Measurements from ENCODE around the gene TRPM8.

TRPM8 gene

DNA sequence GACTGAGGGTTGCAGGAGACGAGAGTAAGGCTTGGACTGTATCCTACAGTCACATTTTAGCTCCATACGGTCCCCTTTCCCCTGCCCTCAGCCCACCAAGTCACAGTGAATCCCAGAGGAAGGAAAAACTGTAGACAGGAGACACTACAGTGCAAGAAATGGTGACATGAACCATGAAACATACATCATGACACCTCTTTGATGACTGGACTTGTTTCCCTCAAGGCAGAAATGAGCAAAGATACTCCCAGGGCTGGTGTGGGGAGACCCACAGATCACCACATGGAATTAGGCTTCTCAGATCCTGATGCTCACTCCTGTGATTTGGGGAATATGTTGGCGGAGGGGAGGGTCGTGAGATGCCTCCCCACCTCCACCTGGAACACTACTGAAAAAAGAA, 85.1 kb downstream of the TRPM8 start:
- no peak for DNase-seq (ENCODE audit: low read depth)

GRCh38 chr2:234003972-234004617, 86.9 kb downstream of the TRPM8 start:
- no peak for DNase-seq (ENCODE audit: low read depth)

DNA sequence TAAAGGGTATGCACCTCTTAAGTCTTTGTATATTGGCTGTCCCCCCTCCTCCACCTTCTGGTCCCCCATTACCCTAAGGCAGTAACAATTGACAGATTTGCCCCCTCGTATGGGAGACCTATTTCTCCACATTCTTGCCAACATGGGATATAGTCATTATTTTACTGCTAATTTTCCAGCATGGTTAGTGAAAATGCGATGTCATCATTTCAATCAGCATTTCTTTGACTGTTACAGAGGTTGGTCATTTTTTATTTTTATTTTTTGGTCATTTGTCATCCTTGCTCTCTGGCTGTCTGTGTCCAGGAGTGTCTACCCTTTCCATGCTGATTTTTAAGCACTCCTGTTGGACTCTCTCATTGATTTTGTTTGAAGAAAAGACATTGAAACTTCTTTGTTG, 88.0 kb downstream of the TRPM8 start:
- DNase-seq (ENCODE audit: low read depth), result no peak

- DNase-seq (ENCODE audit: low read depth), result no peak
Observed at GRCh38 chr2:234006501-234006900, 89.3 kb downstream of the TRPM8 start.

- no peak for DNase-seq (ENCODE audit: low read depth)
Observed at GRCh38 chr2:234014427-234014826, 97.3 kb downstream of the TRPM8 start.

- DNase-seq (ENCODE audit: low read depth), result no peak
Observed at GRCh38 chr2:234015861-234016260, 98.7 kb downstream of the TRPM8 start.

- no peak for DNase-seq (ENCODE audit: low read depth)
Observed at GRCh38 chr2:234019896-234020295, 102.7 kb downstream of the TRPM8 start.

DNA sequence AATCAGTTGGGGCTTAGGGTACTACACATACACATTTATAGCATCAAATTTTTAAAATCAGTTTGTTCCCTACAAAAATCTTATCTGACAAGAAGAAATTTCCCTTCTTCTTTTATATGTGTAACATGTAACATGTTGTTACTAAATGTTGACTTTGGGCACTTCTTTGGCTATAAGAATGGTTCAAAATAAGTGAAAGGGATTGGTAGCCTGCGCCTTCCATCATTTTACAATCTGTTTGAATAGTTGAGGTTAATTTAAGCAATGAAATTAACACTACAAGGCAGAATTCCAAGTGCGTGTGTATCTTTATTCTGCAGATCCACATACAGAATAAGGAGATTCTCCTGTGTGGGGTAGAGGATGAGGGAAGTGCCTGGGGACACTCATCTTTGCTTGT, 103.2 kb downstream of the TRPM8 start:
- no peak for DNase-seq (ENCODE audit: low read depth)

DNA sequence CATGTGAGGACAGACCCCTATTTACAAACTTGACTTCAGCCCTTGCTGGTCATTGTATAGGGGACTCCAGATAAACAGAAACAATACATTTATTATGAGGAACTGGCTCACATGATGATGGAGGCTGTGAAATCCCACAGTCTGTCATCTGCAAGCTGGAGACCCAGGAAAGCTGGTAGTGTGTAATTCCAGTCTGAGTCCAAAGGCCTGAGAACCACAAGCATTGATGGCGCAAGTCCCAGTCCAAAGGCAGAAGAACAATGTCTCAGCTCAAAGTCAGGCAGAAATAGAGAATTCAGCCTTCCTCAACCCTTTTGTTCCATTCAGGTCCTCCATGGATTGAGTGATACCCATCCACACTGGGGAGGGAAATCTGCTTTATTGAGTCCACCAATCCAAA, 105.3 kb downstream of the TRPM8 start:
- no peak for DNase-seq (ENCODE audit: low read depth)

DNA sequence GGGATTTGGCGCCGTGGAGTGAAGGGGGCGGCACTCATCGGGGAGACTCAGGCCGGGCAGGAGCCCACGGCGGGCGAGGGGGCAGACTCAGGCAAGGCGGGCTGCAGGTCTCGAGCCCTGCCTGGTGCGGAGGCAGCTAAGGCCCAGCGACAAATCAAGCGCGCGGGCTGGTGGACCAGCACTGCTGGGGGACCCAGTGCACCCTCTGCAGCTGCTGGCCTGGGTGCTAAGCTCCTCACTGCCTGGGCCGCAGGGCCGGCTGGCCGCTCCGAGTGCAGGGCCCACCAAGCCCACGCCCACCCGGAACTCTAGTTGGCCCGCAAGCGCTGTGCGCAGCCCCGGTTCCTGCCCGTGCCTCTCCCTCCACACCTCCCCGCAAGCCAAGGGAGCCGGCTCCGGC, 107.1 kb downstream of the TRPM8 start:
- DNase-seq (ENCODE audit: low read depth), result no peak

- no peak for DNase-seq (ENCODE audit: low read depth)
Observed at GRCh38 chr2:234025466-234025865, 108.3 kb downstream of the TRPM8 start.

- no peak for DNase-seq (ENCODE audit: low read depth)
Observed at GRCh38 chr2:234025891-234026401, 108.8 kb downstream of the TRPM8 start.

DNA sequence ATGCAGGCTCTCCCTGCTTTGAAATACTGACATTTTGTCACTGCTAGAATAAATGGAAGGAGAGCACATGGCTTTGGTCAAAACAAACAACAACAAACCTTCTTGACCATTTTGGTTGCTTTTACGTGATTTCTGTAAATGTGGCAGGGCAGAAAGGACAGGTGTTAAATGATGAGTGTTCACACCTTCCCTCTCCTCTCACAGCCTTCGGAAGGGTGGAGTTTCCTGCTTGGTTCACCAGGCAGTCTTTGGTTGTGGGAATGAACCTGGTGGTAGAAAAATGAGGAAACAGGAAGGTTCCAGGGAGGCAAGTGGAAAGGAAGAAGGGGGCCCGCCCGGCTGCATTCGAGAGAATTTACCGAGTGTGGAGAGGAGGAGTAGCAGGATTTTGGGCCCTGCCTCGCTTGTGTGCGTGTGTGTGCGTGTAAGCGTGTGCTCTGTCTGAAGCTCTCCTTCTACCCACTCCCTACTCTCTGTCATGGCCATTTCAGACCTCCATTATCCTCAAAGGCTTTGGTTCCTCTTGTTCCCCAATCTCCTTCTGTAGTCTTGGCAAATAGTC, 109.6 kb downstream of the TRPM8 start:
- no peak for DNase-seq (ENCODE audit: low read depth)

- no peak for DNase-seq (ENCODE audit: low read depth)
Observed at GRCh38 chr2:234027641-234028040, 110.5 kb downstream of the TRPM8 start.

DNA sequence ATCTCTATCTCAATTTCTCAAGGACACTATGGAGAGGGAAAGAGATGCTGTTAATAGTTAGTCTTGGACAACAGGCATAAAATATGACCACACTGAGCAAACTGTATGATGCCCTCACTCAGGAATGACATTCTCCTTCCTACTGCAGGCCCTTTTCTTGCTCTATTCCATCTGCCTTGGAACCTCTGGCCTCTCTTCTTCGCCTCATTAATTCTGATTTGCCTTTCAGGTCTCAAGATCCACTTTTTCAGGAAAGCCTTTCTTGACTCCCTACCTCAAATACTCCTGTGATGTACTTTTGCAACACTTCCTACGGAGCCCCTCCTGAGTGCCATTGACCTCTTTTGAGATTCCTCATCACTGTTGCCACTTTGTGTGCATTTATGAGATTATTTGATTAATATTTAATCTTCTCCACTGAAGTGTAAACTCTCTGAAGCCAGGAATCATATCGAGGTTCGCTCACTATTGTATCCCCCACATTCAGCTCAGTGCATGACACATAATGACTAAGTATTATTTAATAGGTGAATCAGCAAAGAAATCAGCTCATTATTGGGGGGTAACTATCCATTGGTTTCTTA, 112.1 kb downstream of the TRPM8 start:
- no peak for DNase-seq (ENCODE audit: low read depth)

DNA sequence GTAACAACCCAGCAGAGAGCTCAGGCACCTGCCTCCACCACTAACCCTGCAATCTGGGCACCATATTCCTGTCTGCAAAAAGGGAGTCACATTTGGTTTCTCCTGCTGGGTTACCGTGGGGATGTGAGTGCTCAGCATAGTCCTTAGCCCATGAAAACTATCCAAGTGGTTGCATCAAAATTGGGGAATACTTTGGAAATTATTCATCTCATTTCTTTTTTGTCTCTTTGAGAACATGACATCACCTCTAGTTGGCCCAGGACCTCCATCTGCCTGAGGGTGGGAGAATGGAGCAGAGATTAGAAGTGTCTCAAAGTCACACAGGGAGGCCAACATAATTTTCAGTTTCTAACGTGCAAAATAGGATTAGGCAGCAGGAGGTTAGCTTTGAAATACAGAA, 114.0 kb downstream of the TRPM8 start:
- no peak for DNase-seq (ENCODE audit: low read depth)

DNA sequence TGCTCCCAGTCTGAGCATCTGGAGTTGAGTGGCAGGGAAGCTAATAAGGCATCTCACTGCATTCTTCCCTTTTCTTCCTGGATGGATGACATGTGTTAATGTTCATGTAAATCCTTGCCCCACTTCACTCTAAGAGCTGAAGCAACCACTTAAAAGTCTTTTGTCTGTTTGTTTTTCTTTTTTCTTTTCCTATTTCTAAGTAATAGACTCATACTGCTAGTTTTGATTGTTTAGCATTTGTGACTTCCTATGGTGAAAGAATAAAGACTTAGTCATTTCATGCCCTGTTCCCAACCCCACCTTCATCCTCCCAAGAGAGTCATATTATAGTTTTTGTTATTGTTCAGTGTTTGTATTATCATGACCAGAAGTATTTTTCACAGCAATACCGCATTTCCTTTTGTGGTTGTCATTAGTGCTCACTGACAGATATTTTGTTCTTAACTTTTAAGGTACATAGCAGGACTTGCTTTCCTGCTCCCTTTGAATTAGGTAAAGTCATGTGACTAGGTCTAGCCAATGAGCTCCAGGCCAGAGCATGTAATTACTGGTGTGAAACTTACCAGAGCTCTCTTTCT, 115.2 kb downstream of the TRPM8 start:
- no peak for DNase-seq (ENCODE audit: low read depth)

DNA sequence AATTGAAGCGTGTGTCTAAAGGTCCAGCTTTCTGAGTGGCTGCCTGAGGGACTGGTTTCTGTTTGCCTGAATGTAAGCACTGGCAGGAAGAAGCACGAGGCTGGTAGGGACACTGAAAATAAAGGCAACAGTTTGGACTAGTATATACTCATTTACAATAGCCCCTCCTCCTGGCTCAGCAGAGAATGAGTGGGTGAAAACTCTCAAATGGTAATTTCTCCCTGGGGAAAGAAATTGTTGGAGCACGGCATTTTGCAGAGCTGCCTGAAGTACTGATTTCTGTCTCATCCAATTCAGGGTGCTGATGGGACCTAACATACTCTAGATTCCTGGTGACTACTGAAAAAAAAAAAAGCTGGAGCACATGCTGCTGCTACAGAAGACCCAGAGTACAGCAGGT, 116.0 kb downstream of the TRPM8 start:
- DNase-seq (ENCODE audit: low read depth), result no peak

- DNase-seq (ENCODE audit: low read depth), result no peak
Observed at GRCh38 chr2:234033885-234034284, 116.7 kb downstream of the TRPM8 start.

- DNase-seq (ENCODE audit: low read depth), result no peak
Observed at GRCh38 chr2:234038076-234038802, 121.1 kb downstream of the TRPM8 start.

DNA sequence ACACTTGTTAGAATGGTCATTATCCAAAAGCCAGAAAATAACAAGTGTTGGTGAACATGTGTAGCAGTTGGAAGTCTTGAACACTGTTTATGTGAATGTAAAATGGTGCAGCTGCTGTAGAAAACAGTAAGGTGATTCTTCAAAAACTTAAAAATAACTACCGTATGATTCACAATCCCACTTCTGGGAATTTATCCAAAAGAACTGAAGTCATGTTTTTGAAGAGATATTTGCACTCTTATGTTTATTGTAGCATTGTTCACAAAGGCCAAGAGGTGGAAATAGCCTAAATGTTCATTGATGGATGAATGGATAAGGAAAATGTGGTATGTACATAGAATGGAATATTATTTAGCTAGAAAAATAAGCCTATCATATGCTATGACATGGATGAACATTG, 127.0 kb downstream of the TRPM8 start:
- DNase-seq (ENCODE audit: low read depth), result no peak

GRCh38 chr2:234046521-234046920, 129.3 kb downstream of the TRPM8 start:
- no peak for DNase-seq (ENCODE audit: low read depth)

GRCh38 chr2:234047361-234047760, 130.2 kb downstream of the TRPM8 start:
- DNase-seq (ENCODE audit: low read depth), result no peak

Measured in stimulated activated CD4-positive, alpha-beta T cell treated with anti-CD3 and anti-CD28 coated beads, Interleukin-2, amount 100 ng/mL, for 4 hours (primary cell).